GM19372 (cell line): ENCODE data around the gene TAPT1.

ENCODE experiments used
- ATAC-seq: cut with Tn5 transposase; IDR thresholded peaks from one replicate; pipeline ENCODE4 v1.9.1; 2021; ENCODE audit warnings: mild to moderate bottlenecking, low read depth, moderate library complexity; ENCODE audit not compliant: unreplicated experiment

Gene TAPT1

DNA sequence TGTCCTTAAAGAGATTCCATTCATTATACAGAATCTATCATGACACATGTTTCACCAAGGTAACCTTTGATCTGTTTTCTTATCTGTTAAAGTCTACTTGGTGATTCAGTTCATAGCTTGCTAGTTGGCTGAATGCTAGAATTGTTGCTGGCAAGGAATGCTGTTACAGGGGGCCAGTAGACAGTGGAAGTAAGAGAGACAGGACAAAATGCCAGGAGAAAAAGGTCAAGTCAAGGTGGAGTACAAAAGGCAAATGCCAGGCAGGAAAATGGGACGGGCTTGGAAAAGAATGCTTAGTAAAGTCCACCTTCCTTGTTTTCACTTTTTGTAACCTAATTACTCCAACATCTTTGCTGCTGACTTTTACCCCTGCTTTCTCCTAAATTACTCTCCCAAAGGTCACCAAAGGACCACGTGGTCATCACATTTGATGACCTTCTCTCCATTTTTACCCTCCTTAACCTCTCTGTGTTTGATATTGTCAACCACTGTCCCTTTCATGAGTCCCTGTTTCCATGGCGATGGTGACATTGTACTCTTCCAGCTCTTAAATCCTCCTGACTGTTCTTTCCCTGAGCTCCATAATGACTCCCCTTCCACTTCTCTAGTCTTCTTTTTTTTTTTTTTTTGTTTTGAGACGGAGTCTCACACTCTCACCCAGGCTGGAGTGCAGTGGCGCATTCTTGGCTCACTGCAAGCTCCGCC, 24.5 kb upstream of the TAPT1 start:
- no peak for ATAC-seq

DNA sequence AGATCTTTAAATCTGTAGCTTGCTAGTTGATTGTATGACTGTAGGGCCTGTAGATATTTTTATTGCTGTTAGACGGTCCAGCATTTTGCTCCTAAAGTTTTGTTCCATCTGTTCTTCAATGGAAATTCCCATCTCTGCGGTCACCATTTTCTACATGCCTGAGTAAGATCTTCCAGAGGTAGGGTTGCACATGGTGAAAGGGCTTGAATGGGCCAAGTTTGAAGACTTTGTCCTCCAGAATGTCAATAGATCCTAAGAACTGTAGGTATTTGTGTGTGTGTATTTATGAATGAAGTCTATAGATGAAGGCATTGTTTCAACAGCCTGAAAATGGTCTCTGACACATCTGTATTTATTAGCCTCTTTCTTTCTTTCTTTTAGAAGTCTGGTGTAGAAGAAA, 22.3 kb upstream of the TAPT1 start:
- no peak for ATAC-seq

DNA sequence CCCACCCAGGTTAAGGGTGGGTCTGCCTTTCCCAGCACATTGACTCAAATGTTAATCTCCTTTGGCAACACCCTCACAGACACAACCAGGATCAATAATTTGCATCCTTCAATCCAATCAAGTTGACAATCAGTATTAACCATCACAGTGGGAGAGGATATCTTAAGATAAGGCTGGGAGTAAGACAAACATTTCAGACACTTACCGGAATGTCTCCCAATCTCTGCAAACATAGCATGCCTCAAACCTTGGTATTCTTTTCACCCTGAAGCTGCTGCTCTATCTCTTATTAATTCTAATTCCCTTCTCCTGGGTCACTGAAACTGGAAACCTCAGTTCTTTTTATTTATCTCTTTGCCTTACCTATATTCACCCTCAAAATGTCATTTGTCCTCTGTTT, 19.0 kb upstream of the TAPT1 start:
- no peak for ATAC-seq

DNA sequence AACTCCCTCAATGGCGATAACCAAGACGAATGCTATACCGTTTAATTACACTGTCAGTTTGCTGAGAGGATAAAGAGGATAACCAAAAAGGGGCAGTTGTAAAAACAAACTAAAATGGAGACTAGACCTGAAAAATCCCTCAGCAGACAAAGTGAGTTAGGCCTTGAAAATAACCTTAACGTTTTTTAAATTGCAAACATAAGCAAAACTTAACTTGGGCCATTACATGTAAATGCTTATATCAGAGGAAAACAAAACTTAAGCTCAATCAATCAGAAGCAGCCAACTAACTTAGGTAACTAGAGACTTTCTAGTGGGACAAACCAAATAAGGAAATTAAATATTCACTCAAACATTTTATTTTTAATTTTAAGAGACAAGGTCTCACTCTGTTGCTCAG, 17.0 kb upstream of the TAPT1 start:
- no peak for ATAC-seq

DNA sequence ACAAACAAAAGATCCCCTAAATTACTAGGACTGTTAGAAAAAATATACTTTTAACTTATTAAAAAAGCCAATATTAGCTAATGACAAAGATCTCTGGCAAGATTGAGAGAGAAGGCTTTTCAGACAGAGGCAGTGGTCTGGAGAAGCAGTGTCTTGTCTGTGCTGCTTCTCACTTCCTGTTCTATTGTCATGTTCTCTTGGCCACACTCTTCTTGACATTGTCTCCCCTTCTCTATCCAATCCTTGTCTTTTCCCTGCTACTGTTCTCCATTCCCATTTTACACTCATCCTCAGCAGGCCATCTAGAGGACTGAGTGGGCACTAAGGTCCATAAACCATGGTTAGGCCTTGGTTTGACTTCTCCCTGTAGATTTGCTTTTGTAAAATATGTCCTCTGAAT, 14.0 kb upstream of the TAPT1 start:
- no peak for ATAC-seq

DNA sequence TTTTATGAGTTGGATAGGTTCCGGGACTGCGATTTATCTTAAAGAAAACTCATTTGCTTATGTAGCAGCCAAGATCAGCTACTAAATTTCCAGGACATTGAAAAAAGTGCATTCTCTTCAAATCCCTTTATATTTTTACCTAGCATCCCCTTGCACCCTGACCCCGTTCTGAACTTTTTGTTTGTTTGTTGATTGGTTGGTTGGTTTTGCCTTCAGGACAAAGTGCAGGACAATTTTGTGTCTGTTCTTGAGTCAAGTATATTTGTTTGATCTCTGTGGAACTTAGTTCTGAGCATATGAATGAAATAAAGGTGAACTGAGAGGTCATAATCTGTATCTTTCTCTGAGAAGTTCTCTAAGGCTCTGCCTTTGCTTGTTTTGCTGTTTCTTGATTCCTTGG, 12.8 kb upstream of the TAPT1 start:
- no peak for ATAC-seq

DNA sequence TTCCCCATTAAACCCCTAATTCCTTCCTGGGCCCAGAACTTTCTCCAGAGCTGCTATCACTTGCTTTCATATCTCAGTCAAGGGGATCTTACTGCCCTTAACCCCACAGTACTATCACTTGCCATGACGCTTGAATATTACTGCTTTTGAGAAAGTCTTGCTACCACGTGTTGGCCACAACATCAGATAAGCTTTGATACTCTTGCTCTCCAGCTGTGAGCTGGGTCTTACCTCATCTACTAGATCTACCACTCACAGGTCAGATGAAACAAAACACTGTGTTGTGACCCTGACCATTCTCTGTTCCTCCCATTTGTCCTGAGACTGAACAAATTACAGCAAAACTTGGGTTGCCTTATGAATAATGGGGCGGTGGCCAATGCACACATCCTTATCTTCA, 12.1 kb upstream of the TAPT1 start:
- ATAC-seq, result no peak

DNA sequence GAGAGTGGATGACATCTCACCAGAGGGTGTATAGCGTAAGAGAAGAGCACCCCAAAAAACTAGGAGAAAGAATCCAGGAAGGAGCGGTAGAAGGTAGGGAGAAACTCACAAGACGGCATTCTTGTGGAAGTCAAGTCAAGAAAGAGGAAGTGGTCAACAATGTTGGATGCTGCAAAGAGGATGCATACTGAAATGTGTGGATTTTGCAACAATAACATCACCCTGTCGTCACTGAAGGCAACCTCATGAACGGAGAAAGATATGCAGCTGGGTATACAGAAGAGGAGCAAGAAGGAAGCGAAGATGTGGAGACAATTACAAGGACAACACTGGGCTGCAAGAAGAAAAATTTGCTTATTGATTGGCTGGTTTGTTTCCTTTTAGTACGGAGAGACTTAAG, 11.4 kb upstream of the TAPT1 start:
- no peak for ATAC-seq

DNA sequence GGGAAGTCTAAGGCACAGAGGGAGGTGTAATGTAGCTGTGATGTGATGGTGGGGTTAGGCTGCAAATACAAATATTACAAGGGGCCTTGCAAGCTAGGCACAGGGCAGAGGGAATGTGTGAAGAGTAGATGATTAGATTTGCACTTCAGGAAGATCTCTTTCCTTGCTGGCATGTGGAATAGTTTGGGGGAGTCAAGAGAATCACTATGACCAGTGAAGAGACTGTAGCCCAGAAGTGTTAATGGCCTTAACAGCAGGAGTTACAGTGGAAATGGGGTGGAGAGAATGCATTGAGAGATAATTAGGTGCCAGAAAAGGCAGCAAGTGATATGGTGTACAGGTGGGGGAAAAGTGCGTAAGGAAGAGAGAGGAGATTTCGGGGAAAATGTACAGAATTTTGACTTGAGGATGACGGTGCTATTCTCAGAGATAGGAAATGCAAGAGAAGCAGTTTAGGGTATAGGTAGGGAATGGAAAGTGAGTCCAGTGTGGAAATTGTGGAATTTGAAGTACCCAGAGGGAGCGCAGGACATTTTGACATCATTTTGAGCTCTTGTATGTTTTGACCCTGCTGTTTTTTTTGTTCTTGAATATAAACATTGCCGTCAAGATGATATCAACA, 10.2 kb upstream of the TAPT1 start:
- no peak for ATAC-seq

DNA sequence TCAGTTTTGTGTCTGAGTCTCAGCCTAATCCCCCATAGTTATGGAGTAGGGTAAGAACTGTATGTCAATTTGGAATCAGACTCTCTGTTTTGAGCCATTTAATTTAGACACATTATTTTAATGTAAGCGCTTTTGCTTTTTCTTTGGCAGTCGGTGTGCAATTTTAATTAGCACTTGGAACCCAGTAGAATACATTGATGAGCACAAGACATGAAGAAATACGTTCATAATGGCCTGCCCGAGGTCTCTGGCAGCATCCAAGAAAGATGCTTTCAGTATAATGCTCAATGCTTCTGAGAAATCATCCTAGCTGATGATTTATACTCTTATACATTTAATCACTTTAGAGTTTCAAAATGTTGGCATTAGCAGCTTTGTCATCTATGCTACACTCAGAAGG, 8.9 kb upstream of the TAPT1 start:
- no peak for ATAC-seq

DNA sequence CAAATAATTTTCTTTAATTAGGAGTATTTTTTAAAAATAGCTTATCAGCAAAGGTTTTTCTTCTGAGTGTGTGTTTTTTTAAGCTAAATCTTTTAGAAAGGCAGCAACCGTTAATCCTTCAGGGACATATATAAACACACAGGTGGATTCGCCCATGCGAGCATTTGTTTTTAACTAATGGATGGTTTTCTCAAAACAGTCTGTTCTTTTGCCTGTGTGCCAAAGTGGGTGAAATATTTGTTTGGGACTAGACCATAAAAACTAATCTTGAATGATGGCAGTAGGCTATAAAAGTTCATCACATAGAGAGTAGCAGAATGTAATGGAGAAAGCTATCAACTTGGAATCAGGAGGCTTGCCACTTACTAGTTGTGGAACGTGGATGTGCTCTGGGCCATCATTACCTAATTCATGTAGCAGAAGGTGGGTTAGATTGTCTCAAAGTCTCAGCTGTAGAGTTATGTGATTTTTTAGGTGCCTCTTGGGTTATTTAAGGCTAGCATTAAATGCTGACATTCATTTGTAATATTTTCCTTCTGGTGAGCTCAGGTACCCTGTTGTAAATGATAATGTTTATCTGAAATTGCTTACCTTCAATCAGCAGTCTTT, 7.4 kb upstream of the TAPT1 start:
- no peak for ATAC-seq

DNA sequence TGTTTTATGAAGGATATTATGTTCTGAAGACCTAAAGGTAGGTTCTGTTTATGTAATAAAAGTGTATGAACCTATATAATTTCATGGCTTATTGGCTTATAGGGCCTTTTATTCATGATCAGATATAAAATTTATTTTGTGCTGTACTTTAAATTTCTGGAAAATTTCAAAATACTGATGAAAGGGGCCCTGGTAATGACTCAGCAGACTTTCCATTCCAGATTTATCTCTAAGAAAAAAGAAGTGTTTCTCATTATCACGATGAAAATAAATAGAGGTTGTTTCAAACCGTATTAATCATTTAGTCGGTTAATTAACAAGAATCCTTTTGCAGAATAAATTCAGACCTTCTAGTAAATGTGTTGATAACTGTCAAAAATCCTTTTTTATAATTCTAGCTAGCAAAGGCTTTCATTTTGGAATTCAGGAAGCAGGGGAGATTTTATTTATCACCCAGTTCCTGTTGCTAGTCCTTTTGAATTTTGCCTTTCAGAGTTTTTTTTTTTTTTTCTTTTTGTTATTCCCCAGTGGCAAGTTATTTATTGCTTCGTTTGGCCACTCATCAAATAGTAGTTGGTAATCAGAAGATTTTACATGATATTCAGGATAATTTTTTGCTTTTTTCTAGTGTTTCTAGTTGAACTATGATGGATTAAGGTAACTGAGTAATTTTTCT, 5.4 kb upstream of the TAPT1 start:
- no peak for ATAC-seq

DNA sequence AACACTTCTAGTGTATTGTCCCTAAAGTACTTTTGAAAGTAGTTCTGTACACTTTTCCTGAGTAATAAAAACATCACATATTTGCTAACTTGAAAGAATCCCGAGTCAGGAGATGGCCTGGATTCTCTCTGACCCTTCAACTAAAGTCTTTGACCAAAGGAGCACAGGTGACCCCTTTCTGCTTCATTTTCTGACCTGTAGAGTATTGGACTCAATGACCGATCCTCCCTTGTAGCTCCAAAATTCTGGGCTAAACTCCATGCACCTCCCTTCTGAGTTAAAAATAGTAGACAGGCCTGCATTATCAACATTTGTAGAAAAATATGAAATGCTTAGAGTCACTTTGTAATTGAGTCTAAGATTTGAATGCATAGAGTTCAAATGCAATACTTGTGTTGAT, 4.0 kb upstream of the TAPT1 start:
- no peak for ATAC-seq

DNA sequence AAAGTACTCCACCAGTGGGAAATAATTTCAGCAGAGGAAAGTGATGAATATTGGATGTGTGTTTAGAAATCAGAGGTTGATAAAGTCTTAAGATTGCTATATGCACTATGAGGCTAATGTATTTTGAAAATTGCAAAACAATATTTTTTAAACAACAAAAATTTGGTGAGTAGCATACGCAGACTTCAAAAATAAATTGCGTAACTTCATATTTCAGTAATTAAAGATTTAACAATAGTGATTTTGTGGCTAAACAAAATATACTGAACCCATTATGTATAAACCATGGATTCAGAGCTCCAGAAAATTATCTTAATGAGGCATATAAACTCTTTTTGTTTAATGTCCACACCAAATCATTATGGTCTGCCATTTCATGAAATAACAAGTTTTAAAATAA, 3.3 kb upstream of the TAPT1 start:
- no peak for ATAC-seq

DNA sequence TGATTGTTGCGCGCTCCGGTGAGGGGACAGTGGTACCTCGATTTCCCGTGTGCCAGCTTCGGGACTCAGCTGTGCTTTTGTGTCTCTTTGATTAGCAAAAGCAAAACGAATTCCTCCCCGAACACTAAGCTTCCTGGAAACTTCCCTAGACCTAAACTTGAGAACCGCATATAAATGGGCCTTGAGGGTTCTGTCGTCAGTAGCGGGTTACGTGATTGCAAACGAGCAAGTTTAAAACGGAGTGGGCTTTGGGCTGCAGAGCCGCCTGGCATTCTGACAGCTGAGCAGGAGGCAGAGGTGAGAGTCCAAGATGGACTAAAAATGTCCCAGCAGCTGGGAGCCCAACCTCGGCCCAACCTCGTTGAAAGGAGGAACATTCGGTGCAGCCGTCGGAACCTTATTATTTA, 1.2 kb upstream of the TAPT1 start:
- ATAC-seq, result peak; percentile 1

DNA sequence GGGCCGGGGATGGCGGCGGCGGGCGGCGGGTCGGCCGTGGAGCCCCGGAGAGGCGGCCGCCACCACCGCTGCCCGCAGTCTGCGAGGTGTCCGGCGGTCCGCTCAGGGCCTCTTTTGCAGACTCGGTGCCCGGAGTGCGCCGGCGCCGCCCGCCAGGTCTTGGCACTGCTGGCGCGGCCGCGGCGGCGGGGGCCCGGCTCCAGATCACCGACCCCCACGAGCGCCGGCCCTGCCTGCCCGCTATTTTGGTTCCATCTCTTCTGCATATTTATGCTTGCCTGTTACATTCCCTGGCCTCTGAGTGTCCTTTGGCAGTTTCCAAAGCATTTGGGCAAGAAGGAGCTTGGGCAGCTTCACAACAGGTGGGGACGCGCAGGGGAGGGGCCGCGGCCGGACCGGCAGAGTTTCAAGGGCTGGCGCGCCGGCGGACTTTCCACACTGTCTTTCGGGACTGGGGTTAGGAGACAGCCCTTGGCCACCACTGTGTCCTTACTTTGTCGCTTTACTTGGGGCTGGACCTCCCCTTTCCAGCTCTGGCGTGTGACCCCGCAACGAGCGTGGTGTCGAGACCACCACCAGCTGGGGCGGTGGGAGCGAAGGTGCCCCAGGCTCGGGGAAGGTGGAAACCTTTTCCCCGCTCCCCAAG, 668 bp upstream of the TAPT1 start:
- ATAC-seq, result peak; percentile 35

DNA sequence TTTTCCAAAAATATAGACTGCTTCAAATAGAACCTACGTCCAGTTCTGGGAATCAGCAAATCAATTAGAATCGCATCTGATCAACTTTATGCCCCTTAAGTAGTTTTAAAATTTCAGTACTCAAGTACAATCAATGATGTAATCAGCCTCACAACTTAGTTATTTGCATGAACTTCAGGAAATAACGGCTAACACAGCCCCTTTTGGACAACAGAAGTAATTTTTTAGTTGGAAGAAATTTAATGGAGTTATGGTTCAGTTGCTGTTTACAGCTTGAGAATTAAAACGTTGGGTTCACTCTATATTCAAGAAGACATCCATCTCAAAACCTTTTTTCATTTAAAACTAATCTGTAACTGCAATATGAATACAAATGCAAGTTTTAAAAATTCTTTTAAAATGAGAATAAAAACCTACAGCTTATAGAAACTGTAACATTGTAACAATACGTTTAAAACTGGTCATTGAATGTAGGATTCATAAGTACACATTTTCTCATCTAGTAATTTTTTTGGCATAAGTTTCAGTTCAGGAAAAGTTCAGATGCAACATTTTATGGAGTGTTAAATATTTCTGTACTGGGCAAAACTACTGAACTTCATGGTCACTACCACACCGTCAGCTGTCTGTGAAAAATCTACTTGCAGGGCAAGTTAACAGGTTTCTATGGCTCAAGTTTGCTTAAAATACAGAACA, 956 bp downstream of the TAPT1 start:
- ATAC-seq, result peak; percentile 3

DNA sequence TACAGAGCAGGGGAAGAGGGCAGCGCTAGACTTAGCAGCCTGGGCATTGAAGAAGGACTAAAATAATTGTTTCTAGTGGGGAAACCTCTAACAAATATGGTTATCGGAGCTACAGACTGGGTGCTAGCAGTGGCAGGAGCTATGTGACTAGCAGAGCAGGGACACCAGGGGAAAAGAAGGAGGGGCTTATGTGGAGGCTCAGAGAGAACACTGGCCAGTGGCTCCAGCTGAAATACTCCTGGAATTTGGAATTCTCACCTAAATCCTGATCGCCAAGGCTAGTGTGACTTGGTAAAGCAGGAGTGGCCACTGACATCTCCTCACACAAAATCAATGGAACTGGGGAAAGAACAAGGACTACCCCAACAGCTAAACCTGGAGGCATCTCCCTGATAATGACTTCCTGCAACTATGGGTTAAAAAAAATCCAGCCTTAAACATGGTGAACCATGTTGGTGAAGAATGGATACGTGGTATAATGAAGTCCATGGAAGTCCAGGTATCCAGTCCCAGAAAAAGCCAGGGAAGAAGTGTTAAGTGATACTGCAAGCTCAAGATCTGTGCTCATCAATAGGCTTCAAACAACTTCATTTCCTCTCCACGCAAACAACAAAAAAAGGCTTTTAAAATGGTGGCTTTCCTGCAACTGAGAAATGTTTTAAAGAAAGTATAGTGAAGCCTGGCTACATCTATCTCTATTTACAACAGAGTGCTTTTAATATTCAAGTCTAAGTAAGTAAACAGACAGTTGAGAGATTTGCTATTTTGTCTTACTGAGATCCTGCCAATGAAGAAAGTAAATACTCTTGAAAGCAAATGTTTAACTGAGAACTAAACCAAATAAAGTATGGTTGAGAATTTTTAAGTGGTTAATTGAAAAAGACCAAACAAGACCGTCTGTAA, 1.8 kb downstream of the TAPT1 start:
- no peak for ATAC-seq

DNA sequence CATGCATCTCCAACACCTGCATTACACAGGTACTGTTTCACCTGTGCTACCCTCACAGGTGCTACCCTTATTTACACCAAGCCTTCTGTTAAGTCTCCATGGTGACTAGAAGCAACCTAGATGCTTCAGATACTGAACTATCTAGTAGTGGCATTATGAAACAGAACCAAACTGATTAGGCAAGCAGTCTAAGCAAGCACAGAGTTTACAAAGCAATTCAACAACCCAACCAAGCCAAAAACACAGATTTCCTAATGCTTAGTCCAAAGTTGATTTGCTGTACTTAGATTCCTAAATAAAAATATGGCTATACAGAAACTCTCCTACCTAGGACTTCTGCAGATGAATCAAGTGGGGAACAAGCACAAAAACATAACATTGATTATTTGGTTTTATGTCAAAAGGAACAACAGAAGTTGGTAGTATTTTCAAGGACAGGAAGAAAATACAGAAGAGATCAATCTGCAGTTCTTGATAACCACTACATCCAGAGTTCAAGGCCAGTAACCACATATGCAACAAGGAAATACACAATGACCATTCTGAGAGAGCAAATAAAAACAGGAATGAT, 3.2 kb downstream of the TAPT1 start:
- no peak for ATAC-seq
